ENCODE results near the gene TMEM198.

The TMEM198 gene

GRCh38 chr2:219539926-219540678 is 3.7 kb upstream of the TMEM198 start:
- DNase-seq = no peak
- Histone ChIP-seq H4K8ac (ENCODE audit: low read length) (no peak overlapping the region), H3K4me1 (ENCODE audit: control insufficient read depth, insufficient read depth, low read depth, low read length) (peaks cover 51% of the 10 kb centered on the region), H3K36me3 (ENCODE audit: control insufficient read depth in 1 of 2, insufficient read depth in 2 of 2, low read depth in 1 of 2, low read length in 2 of 2) (peaks cover 35 to 36% of the 10 kb centered on the region in 2 experiments), H3K27ac (ENCODE audit: low read length, poor library complexity, severe bottlenecking) (no peak overlapping the region), H2BK120ac (ENCODE audit: low read depth, low read length) (no peak overlapping the region), H3K27me3 (ENCODE audit: control insufficient read depth in 1 of 2, insufficient read depth in 1 of 2, low read length in 2 of 2) (no peaks in the 10 kb centered on the region), H2BK12ac (ENCODE audit: low read length in 2 of 2) (peak overlapping the region in 1 of 2 experiments; percentile 7), H3K4ac (ENCODE audit: low read depth in 1 of 2, low read length in 2 of 2) (no peak overlapping the region), H3K18ac (ENCODE audit: low read depth in 1 of 2, low read length in 2 of 2) (no peak overlapping the region), H2BK15ac (ENCODE audit: low read depth, poor library complexity, severe bottlenecking) (no peak overlapping the region), H3K9ac (ENCODE audit: low read length) (no peak overlapping the region), H3K14ac (ENCODE audit: low read length in 2 of 2) (no peak overlapping the region), H2BK5ac (ENCODE audit: low read depth, low read length, poor library complexity, severe bottlenecking) (no peak overlapping the region), H3K4me2 (ENCODE audit: low read length, poor library complexity, severe bottlenecking) (no peak overlapping the region), H3K79me1 (replicated peaks; ENCODE audit: low read length, poor library complexity, severe bottlenecking) (peaks cover 29% of the 10 kb centered on the region), H3K23ac (ENCODE audit: low read length in 2 of 2) (no peak overlapping the region), H3K4me3 (ENCODE audit: insufficient read depth in 1 of 2, low read depth in 1 of 2, low read length in 2 of 2) (no peak overlapping the region), H3K9me3 (ENCODE audit: control insufficient read depth, low read length) (no peaks in the 10 kb centered on the region), H2AFZ (ENCODE audit: low read depth, low read length) (no peak overlapping the region), H2AK5ac (ENCODE audit: low read length, severe bottlenecking) (no peak overlapping the region), H4K91ac (ENCODE audit: low read length) (peak overlapping the region; percentile 43)
- WGBS = 94% methylated on average over 46 of the region's 46 CpGs

GRCh38 chr2:219540784-219541504 is 2.9 kb upstream of the TMEM198 start:
- Histone ChIP-seq H3K9me3 (ENCODE audit: control insufficient read depth, low read length) (no peaks in the 10 kb centered on the region), H2AFZ (ENCODE audit: low read depth, low read length) (no peak overlapping the region), H3K18ac (ENCODE audit: low read depth in 1 of 2, low read length in 2 of 2) (no peak overlapping the region), H3K4me2 (ENCODE audit: low read length, poor library complexity, severe bottlenecking) (no peak overlapping the region), H3K4ac (ENCODE audit: low read depth in 1 of 2, low read length in 2 of 2) (no peak overlapping the region), H3K9ac (ENCODE audit: low read length) (no peak overlapping the region), H2BK120ac (ENCODE audit: low read depth, low read length) (no peak overlapping the region), H2BK5ac (ENCODE audit: low read depth, low read length, poor library complexity, severe bottlenecking) (no peak overlapping the region), H3K23ac (ENCODE audit: low read length in 2 of 2) (no peak overlapping the region), H3K79me1 (replicated peaks; ENCODE audit: low read length, poor library complexity, severe bottlenecking) (peaks cover 29% of the 10 kb centered on the region), H3K27me3 (ENCODE audit: control insufficient read depth in 1 of 2, insufficient read depth in 1 of 2, low read length in 2 of 2) (peaks cover 0 to 2% of the 10 kb centered on the region in 2 experiments), H4K91ac (ENCODE audit: low read length) (no peak overlapping the region), H4K8ac (ENCODE audit: low read length) (no peak overlapping the region), H3K14ac (ENCODE audit: low read length in 2 of 2) (no peak overlapping the region), H3K36me3 (ENCODE audit: control insufficient read depth in 1 of 2, insufficient read depth in 2 of 2, low read depth in 1 of 2, low read length in 2 of 2) (peaks cover 35 to 36% of the 10 kb centered on the region in 2 experiments), H3K27ac (ENCODE audit: low read length, poor library complexity, severe bottlenecking) (no peak overlapping the region), H3K4me3 (ENCODE audit: insufficient read depth in 1 of 2, low read depth in 1 of 2, low read length in 2 of 2) (no peak overlapping the region), H2AK5ac (ENCODE audit: low read length, severe bottlenecking) (no peak overlapping the region), H2BK12ac (ENCODE audit: low read length in 2 of 2) (no peak overlapping the region), H2BK15ac (ENCODE audit: low read depth, poor library complexity, severe bottlenecking) (no peak overlapping the region), H3K4me1 (ENCODE audit: control insufficient read depth, insufficient read depth, low read depth, low read length) (peaks cover 51% of the 10 kb centered on the region)
- no peak for DNase-seq
- WGBS = 95% methylated on average over 11 of the region's 12 CpGs

GRCh38 chr2:219541611-219542180 is 2.1 kb upstream of the TMEM198 start:
- Histone ChIP-seq H3K36me3 (ENCODE audit: control insufficient read depth in 1 of 2, insufficient read depth in 2 of 2, low read depth in 1 of 2, low read length in 2 of 2) (peaks cover 35 to 36% of the 10 kb centered on the region in 2 experiments), H3K18ac (ENCODE audit: low read depth in 1 of 2, low read length in 2 of 2) (peak overlapping the region in 1 of 2 experiments; percentile 37)
- 9% methylated on average over 47 of the region's 48 CpGs for WGBS

More at GRCh38 chr2:219541611-219542180, 2.1 kb upstream of the TMEM198 start:
- Histone ChIP-seq H4K91ac (ENCODE audit: low read length) (no peak overlapping the region), H2BK120ac (ENCODE audit: low read depth, low read length) (no peak overlapping the region), H3K9me3 (ENCODE audit: control insufficient read depth, low read length) (no peaks in the 10 kb centered on the region), H3K14ac (ENCODE audit: low read length in 2 of 2) (no peak overlapping the region), H2BK5ac (ENCODE audit: low read depth, low read length, poor library complexity, severe bottlenecking) (no peak overlapping the region), H2BK15ac (ENCODE audit: low read depth, poor library complexity, severe bottlenecking) (peak overlapping the region; percentile 30), H3K79me1 (replicated peaks; ENCODE audit: low read length, poor library complexity, severe bottlenecking) (peaks cover 29% of the 10 kb centered on the region), H2BK12ac (ENCODE audit: low read length in 2 of 2) (peak overlapping the region in 1 of 2 experiments; percentile 40), H3K9ac (ENCODE audit: low read length) (peak overlapping the region; percentile 94), H2AK5ac (ENCODE audit: low read length, severe bottlenecking) (no peak overlapping the region), H4K8ac (ENCODE audit: low read length) (no peak overlapping the region), H3K27me3 (ENCODE audit: control insufficient read depth in 1 of 2, insufficient read depth in 1 of 2, low read length in 2 of 2) (peaks cover 0 to 3% of the 10 kb centered on the region in 2 experiments), H3K4me1 (ENCODE audit: control insufficient read depth, insufficient read depth, low read depth, low read length) (peaks cover 48% of the 10 kb centered on the region), H3K4me3 (ENCODE audit: insufficient read depth in 1 of 2, low read depth in 1 of 2, low read length in 2 of 2) (peak overlapping the region; percentile 35 to 95), H3K4ac (ENCODE audit: low read depth in 1 of 2, low read length in 2 of 2) (no peak overlapping the region), H3K4me2 (ENCODE audit: low read length, poor library complexity, severe bottlenecking) (peak overlapping the region; percentile 66), H3K23ac (ENCODE audit: low read length in 2 of 2) (no peak overlapping the region), H2AFZ (ENCODE audit: low read depth, low read length) (no peak overlapping the region), H3K27ac (ENCODE audit: low read length, poor library complexity, severe bottlenecking) (no peak overlapping the region)
- peak; percentile 74 for DNase-seq

Data from mesenchymal stem cell (in vitro differentiated cells and primary cell).